ENCODE data around the gene PTPN7. TPM values are rescaled to one million over a fixed set of nuclear protein-coding genes. Genes with fewer than 3 reads are reported as not detected.
"Not testable (repeated sequence)": the region's sequence is repeated elsewhere in the genome, so short reads cannot be mapped to it uniquely, and the experiment has no call there.

Gene PTPN7
- total RNA-seq, 4 donors from 2014 or later: 2.9 to 14.4 (median 4.6) TPM

DNA sequence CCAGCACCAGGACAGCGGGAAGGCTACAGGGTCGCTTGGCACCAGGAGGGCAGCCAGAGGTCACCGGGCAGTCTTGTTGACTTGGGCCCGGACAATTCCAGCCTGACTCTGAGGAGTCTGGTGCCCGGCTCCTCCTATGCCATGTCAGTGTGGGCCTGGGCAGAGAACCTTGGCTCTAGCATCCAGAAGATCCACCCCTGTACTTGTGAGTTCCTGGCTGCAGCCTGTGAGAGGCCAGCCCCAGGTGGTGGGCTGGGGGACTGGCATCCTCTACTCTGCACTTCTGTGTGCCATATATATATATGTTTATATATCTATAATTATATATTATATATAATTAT is 11.6 kb upstream of the PTPN7 start:
- no peak for TF ChIP-seq CTCF (IDR thresholded peaks at IDR 0.05)
- no peak for DNase-seq (ENCODE audit: low spot score)
- no peak for ATAC-seq (ENCODE audit: low FRiP score)

DNA sequence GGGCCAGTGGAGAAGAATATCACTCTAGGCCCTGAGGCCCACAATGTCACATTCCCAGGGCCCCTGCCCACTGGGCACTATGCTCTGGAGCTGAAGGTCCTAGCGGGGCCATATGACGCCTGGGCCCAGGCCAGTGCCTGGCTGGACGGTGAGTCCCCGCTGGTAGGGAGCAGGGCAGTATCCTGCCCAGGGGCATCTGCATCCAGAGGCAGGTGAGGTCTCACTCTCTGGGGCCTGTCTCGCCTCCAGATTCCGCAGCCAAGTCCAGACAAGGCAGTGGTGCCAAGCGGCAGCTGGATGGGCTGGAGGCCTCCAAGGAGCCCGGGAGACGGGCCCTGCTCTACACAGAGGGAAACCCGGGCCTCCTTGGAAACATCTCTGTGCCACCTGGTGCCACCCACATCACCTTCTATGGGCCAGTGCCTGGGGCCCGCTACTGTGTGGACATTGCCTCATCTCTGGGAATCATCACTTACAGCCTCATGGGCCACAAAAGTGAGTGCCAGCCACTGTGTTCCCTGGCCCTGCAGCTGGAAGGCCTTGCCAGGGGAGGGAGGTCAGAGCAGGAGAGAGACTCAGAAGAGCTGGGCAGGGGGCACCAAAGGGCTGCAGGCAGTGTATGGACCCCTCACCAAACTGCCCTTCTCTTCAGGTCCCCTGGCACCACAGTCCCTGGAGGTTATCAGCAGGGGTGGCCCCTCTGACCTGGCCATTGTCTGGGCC is 11.1 kb upstream of the PTPN7 start:
- DNase-seq (ENCODE audit: low spot score) (no peak), ATAC-seq (ENCODE audit: low FRiP score) (no peak)
- no peak for TF ChIP-seq CTCF (IDR thresholded peaks at IDR 0.05)

DNA sequence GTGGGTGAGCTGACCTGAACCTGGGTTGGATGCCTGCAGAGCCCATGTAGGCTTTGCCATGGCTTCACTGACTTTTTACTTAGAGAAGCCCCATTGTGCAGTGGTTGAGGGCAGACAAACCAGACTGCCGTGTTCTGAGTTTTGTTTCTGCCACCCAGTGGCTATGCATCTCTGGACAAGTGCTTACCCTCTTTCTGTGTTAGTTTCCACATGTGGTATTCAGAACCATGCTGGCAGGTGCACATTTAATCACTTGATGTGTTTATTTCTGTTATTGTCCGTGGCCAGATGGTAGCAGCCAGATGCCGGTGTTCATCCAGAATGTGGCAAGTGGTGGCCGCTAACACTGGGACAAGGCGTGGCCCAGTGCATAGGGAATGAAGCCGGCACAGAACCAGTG is 10.3 kb upstream of the PTPN7 start:
- ATAC-seq (ENCODE audit: low FRiP score) (no peak), DNase-seq (ENCODE audit: low spot score) (no peak)
- no peak for TF ChIP-seq CTCF (IDR thresholded peaks at IDR 0.05)

- DNase-seq (ENCODE audit: low spot score) (no peak), ATAC-seq (ENCODE audit: low FRiP score) (no peak)
- no peak for TF ChIP-seq CTCF (IDR thresholded peaks at IDR 0.05)
Measured at GRCh38 chr1:202168861-202169260, 8.5 kb upstream of the PTPN7 start.

- ATAC-seq (ENCODE audit: low FRiP score) (no peak), DNase-seq (ENCODE audit: low spot score) (no peak)
- no peak for TF ChIP-seq CTCF (IDR thresholded peaks at IDR 0.05)
Measured at GRCh38 chr1:202167708-202168415, 7.5 kb upstream of the PTPN7 start.

- not testable (repeated sequence) for ATAC-seq (ENCODE audit: low FRiP score); DNase-seq (ENCODE audit: low spot score)
Measured at GRCh38 chr1:202167054-202167453, 6.7 kb upstream of the PTPN7 start.

DNA sequence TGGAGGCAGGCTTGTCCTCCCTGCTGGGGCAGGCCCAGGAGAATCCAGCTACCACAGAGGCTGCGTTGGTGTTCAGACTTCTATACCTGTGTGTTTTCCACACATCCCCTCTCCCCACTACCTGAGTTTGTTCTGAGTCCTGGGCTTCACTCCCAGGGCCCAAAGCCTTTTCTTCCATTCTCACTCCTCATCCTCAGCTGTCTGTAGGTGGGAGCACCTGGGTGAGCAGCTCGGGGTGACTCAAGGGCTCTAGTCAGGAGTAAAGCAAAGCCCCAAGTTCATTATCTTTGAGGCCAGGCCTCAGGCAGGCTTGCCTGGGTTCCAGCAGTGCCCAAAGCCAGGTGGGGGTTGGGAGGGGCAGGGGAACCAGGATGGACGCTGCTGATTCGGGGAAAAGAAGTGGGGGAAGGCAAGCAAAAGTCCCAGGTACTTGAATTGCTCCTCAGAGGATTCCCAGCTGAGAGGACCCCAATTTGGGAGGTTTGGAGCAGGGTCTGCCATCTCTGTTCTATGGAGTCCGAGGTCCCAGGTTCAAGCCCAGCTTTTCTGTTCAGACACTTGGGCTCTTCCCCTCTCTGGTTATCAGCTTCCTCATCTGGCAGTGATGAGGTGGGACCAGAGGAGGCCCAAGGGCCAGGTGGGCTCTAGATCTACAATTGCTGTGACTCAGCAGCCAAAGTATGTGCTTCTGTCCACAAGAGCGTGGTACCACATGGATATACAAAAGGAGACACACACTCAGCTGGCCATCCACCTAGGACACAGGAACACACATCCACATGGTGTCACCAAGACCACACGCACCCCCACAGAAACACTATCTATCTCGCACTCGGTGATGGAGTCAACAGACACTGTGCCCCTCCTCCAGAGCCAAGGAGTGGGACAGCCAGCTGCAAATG is 5.8 kb upstream of the PTPN7 start:
- no peak for TF ChIP-seq CTCF (IDR thresholded peaks at IDR 0.05)
- ATAC-seq (ENCODE audit: low FRiP score) (no peak), DNase-seq (ENCODE audit: low spot score) (no peak)
